ENCODE measurements around the gene FAM98B. TPM values are rescaled to one million over a fixed set of nuclear protein-coding genes. Genes with fewer than 3 reads are reported as not detected.

Gene FAM98B
- total and polyA plus RNA-seq, 12 donors, result 6.2 to 30.6 (median 23.2) TPM

DNA sequence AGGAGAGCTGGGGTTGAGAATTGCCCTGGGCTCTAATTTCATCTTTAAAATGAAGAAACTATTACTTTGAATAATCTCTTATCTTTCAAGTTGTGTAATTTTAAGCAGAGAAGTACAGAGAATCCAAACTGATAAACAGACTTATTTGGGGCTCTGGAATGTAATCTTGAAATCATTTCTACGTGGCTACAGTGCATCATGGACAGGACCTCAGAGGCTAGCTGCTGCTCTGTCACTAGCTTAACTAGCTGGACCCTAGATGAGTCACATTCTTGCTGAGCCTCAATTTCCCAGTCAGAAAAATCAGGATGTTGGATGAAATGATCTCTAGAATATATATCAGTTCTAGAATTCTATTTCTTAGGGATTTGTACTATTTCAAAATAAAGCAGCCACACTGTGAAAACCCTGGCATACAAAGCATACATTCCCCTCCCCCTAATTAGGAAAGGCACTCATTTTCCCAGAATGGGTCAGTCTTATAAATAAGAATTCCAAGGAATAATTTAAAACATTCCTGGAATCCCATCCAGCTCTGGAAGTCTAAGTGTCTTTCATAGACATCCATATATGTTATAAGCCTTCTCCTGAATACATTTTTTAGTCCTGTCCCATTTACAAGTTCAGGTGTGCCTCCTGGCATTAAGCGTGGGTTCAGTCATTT, 63.5 kb downstream of the FAM98B start:
- WGBS, 2 donors, result 58 to 63% methylated on average over 2 of the region's 2 CpGs
- Histone ChIP-seq H3K4me3 (no peak overlapping the region), H3K9me3 (no peaks in the 10 kb centered on the region), H3K4me1 (no peaks in the 10 kb centered on the region), H3K36me3 (peaks cover 0 to 10% (median 0%) of the 10 kb centered on the region in 9 donors), H3K27ac (no peak overlapping the region), H3K27me3 (peaks cover 0 to 51% (median 8%) of the 10 kb centered on the region in 7 donors)
- DNase-seq, result no peak
- intact Hi-C loops (cut with DNase I), result loop anchor here in 1 of 10 donors (10.0 kb wide), 1 partner anchor 63 kb away; the partner anchor contains the start of gene FAM98B
- ATAC-seq, result no peak
- TF ChIP-seq, protein P1, sequence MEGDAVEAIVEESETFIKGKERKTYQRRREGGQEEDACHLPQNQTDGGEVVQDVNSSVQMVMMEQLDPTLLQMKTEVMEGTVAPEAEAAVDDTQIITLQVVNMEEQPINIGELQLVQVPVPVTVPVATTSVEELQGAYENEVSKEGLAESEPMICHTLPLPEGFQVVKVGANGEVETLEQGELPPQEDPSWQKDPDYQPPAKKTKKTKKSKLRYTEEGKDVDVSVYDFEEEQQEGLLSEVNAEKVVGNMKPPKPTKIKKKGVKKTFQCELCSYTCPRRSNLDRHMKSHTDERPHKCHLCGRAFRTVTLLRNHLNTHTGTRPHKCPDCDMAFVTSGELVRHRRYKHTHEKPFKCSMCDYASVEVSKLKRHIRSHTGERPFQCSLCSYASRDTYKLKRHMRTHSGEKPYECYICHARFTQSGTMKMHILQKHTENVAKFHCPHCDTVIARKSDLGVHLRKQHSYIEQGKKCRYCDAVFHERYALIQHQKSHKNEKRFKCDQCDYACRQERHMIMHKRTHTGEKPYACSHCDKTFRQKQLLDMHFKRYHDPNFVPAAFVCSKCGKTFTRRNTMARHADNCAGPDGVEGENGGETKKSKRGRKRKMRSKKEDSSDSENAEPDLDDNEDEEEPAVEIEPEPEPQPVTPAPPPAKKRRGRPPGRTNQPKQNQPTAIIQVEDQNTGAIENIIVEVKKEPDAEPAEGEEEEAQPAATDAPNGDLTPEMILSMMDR (IDR thresholded peaks at IDR 0.05), result no peak

DNA sequence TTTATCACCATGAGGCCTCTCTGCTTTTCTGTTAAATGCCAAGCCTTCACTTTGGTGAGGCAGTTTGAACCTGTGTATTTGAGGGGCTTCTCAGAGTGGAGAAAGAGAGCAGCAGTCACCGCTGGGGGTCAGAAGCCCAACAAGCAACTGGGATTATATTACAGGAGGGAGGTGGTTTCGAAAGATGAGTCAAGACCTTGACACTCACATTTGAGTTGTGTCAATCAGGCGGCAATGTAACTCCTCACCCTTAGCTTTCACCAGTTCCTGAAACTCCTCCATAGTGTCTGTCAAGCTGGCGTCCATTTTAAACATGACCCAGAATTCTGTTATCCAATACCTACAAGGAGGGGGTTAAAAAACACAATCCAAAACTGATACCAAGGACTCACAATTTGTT, 64.2 kb downstream of the FAM98B start:
- no peak for ATAC-seq
- H3K4me1 ChIP-seq, result no peaks in the 10 kb centered on the region
- TF ChIP-seq, protein P1 (IDR thresholded peaks at IDR 0.05), result no peak
- H3K27me3 ChIP-seq, result peaks cover 0 to 48% (median 8%) of the 10 kb centered on the region in 7 donors
- no peak for DNase-seq
- no peaks in the 10 kb centered on the region for H3K9me3 ChIP-seq
- WGBS, 2 donors, result 87 to 89% methylated on average over 4 of the region's 4 CpGs
- H3K4me3 ChIP-seq, result no peak overlapping the region
- H3K27ac ChIP-seq, result no peak overlapping the region
- intact Hi-C loops (cut with DNase I), result loop anchor here in 1 of 10 donors (10.0 kb wide), 1 partner anchor 63 kb away; the partner anchor contains the start of gene FAM98B
- H3K36me3 ChIP-seq, result peaks cover 0 to 6% (median 0%) of the 10 kb centered on the region in 9 donors

DNA sequence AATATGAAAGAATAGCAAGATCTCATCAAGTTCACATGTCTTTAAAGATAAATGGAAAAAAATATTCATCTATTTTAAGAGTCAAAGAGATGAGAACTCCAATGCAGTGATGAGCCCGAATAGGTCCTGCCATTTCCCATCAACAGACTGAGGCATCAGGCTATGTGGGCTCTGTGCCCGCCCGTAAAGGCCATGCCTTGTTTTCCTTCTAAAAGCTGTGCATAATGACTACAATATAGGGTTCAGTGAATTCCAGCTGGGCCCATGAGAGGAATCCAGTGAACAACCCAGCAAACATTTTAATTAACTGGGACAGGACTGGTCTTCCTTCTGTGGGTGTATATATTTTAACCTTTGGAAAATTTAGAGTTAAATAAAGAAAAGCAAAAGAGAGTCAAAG, 66.1 kb downstream of the FAM98B start:
- H3K36me3 ChIP-seq, result no peaks in the 10 kb centered on the region
- H3K4me1 ChIP-seq, result no peaks in the 10 kb centered on the region
- TF ChIP-seq, protein P1 (IDR thresholded peaks at IDR 0.05), result no peak
- ATAC-seq (no peak), DNase-seq (no peak)
- H3K27me3 ChIP-seq, result peaks cover 0 to 33% (median 1%) of the 10 kb centered on the region in 7 donors
- H3K27ac ChIP-seq, result no peak overlapping the region
- intact Hi-C loops (cut with DNase I), result no loop called here
- H3K9me3 ChIP-seq, result no peaks in the 10 kb centered on the region
- H3K4me3 ChIP-seq, result no peak overlapping the region
- 88 to 90% methylated on average over 3 of the region's 3 CpGs for WGBS, 2 donors

DNA sequence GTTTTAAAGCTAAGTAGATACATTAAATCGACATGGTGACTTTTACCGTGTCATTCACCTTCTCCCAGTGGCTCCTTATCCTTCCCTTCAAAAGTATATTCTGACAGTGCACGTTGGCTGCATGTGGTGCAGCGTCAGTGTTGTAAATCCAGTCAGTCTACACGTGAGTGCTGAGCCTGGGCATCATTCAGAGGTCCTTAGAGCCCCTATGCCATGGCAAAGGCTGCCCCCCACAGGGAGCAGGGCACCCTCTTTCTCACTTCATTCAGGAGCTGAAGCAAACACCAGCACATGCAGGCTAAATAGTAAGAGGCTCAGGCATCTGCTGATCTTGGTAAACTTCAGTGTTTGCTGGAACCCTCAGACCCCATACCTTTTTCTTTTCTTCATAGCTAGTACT, 67.4 kb downstream of the FAM98B start:
- TF ChIP-seq, protein P1 (IDR thresholded peaks at IDR 0.05), result no peak
- WGBS, 2 donors, result 58 to 63% methylated on average over 5 of the region's 5 CpGs
- no peak for ATAC-seq
- H3K27me3 ChIP-seq, result peaks cover 0 to 23% (median 0%) of the 10 kb centered on the region in 7 donors
- intact Hi-C loops (cut with DNase I), result no loop called here
- no peaks in the 10 kb centered on the region for H3K9me3 ChIP-seq
- no peaks in the 10 kb centered on the region for H3K4me1 ChIP-seq
- DNase-seq, result no peak
- H3K4me3 ChIP-seq, result no peak overlapping the region
- no peaks in the 10 kb centered on the region for H3K36me3 ChIP-seq
- no peak overlapping the region for H3K27ac ChIP-seq
